ENCODE measurements around the gene HOXB1.

- TF ChIP-seq GATA3 (IDR thresholded peaks at IDR 0.05; ENCODE audit: low read depth, low read length) (no peak), GATA2 (IDR thresholded peaks at IDR 0.05; ENCODE audit: low read depth, low read length) (no peak)
These were observed 17.7 kb downstream of the HOXB1 start for GRCh38 chr17:48513097-48513496.
